SU-DHL-6 (cell line): ENCODE measurements around the gene SF3B4.

Experiments
- EZH2phosphoT487 ChIP-seq: fragments of 200-600 bp; sonication (generic), shearing (Covaris generic); conservative IDR thresholded peaks from 2 replicates; pipeline ENCODE4 v1.6.1; 2018; ENCODE audit warnings: mild to moderate bottlenecking, antibody characterized with exemption, low read length, moderate library complexity, mixed read lengths
- TF ChIP-seq, protein P1 (sequence below): fragments of 200-600 bp; sonication (generic); IDR thresholded peaks from one replicate; pipeline ENCODE4 v1.5.1; 2017; ENCODE audit warnings: antibody characterized with exemption, mild to moderate bottlenecking, low read length, moderate library complexity; ENCODE audit not compliant: insufficient read depth, poor library complexity, severe bottlenecking

DNA sequence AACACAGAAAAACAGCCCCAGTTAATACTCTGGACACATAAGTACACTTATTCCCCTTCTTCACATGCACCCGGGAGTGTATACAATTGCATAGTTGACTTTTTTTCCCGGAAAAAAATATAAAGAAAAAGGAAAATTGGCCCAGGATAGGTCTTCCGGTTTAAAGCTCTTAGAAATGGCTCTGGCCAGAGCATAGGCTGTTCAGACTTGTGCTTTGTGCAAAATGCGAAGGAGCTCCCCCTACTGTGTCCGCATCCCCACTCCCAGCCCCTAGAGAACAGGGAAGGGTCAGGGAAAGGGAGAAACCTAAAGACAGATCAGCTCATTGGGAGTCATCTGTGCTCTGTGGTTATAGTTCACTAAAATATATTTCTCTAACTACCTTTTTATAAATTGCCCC, 14.6 kb upstream of the SF3B4 start:
- TF ChIP-seq, protein P1, sequence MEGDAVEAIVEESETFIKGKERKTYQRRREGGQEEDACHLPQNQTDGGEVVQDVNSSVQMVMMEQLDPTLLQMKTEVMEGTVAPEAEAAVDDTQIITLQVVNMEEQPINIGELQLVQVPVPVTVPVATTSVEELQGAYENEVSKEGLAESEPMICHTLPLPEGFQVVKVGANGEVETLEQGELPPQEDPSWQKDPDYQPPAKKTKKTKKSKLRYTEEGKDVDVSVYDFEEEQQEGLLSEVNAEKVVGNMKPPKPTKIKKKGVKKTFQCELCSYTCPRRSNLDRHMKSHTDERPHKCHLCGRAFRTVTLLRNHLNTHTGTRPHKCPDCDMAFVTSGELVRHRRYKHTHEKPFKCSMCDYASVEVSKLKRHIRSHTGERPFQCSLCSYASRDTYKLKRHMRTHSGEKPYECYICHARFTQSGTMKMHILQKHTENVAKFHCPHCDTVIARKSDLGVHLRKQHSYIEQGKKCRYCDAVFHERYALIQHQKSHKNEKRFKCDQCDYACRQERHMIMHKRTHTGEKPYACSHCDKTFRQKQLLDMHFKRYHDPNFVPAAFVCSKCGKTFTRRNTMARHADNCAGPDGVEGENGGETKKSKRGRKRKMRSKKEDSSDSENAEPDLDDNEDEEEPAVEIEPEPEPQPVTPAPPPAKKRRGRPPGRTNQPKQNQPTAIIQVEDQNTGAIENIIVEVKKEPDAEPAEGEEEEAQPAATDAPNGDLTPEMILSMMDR, result no peak
- TF ChIP-seq EZH2phosphoT487, result no peak
